Transverse colon (tissue), 3 donors: ENCODE results near the gene DMRT1.

ENCODE experiments used
- EP300 ChIP-seq: sonication (generic); formaldehyde crosslinking; IDR thresholded peaks from one replicate; pipeline ENCODE4 v1.6.1; 2017; ENCODE audit warnings: antibody characterized with exemption, low read depth
- POLR2A ChIP-seq: fragments of 450-650 bp; IDR thresholded peaks from one replicate; pipeline ENCODE4 v1.6.1; 2016; ENCODE audit warnings: antibody characterized with exemption, mild to moderate bottlenecking, moderate library complexity
- TF ChIP-seq, protein P1 (sequence below), 5 experiments: fragments of 200-600 bp in 3 of 5; fragments of 450-650 bp in 2 of 5; sonication (generic) in 3 of 5; IDR thresholded peaks; 1 replicate in 2 of 5; 2 replicates in 3 of 5; pipeline ENCODE4 v1.5.1; 2016 to 2017; ENCODE audit warnings: antibody characterized with exemption in 5 of 5, inconsistent platforms in 3 of 5, mild to moderate bottlenecking in 2 of 5, moderate library complexity in 1 of 5

DNA sequence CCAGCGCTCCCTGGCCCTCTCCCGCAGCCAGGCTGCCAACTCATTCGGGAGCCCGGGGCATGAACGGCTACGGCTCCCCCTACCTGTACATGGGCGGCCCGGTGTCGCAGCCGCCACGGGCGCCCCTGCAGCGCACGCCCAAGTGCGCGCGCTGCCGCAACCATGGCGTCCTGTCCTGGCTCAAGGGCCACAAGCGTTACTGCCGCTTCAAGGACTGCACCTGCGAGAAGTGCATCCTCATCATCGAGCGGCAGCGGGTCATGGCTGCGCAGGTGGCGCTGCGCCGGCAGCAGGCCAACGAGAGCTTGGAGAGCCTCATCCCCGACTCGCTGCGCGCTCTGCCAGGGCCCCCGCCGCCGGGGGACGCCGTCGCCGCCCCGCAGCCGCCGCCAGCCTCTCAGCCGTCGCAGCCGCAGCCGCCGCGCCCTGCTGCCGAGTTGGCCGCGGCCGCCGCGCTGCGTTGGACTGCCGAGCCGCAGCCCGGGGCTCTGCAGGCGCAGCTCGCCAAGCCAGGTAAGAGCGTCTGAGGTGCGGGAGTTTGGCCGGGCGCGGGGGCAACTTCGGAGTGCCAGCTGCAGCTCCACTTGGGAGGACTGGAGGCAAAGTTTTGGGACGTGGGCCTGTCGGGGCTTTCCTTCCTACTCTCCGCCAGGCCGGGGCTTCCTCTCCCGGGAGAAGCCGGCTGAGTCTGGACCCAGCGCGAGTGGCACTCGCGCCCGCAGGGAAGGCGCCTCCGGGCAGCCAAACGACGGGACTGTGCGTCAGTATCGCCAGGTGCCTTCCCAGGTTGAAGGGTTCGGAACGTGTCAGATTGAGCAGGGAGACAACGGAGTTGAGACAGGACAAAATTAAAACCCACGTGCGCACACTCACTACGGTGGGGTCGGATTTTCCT, 135.7 kb downstream of the DMRT1 start:
- TF ChIP-seq POLR2A, result no peak
- TF ChIP-seq, protein P1, sequence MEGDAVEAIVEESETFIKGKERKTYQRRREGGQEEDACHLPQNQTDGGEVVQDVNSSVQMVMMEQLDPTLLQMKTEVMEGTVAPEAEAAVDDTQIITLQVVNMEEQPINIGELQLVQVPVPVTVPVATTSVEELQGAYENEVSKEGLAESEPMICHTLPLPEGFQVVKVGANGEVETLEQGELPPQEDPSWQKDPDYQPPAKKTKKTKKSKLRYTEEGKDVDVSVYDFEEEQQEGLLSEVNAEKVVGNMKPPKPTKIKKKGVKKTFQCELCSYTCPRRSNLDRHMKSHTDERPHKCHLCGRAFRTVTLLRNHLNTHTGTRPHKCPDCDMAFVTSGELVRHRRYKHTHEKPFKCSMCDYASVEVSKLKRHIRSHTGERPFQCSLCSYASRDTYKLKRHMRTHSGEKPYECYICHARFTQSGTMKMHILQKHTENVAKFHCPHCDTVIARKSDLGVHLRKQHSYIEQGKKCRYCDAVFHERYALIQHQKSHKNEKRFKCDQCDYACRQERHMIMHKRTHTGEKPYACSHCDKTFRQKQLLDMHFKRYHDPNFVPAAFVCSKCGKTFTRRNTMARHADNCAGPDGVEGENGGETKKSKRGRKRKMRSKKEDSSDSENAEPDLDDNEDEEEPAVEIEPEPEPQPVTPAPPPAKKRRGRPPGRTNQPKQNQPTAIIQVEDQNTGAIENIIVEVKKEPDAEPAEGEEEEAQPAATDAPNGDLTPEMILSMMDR (IDR thresholded peaks at IDR 0.05), result no peak
- TF ChIP-seq EP300, result no peak
